Glomerular endothelial cell (primary cell): ENCODE measurements around the gene MKRN2. TPM values are rescaled to one million over a fixed set of nuclear protein-coding genes. Genes with fewer than 3 reads are reported as not detected.
"Not testable (repeated sequence)": the region's sequence is repeated elsewhere in the genome, so short reads cannot be mapped to it uniquely, and the experiment has no call there.

ENCODE experiments used
- DNase-seq: peaks from one replicate; pipeline ENCODE4 v3.0.0-alpha.2; 2011; ENCODE audit warnings: low read depth, low spot score; ENCODE audit errors: extremely low read depth
- total RNA-seq: library from RNA; depleted of rRNA; stranded (reverse); fragments of >200 nt; gene quantifications from 2 replicates; pipeline ENCODE4 v1.2.3, GENCODE V29; 2015

The MKRN2 gene
- total RNA-seq, 1 donor from 2014 or later, result 38.7 TPM

DNA sequence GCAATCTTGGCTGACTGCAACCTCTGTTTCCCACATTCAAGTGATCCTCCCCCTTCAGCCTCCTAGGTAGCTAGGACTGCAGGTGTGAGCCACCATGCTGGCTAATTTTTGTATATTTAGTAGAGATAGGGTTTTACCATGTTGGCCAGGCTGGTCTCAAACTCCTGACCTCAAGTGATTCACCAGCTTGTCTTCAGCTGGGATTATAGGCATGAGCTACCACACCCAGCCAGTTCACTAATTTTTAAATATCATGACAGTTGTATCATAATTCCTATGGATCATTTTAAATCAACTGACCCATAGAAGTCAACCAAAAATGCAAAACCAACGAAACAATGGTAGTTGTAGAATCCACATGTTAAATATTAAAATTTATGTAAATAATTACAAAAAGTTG, 71.9 kb downstream of the MKRN2 start:
- no peak for DNase-seq

DNA sequence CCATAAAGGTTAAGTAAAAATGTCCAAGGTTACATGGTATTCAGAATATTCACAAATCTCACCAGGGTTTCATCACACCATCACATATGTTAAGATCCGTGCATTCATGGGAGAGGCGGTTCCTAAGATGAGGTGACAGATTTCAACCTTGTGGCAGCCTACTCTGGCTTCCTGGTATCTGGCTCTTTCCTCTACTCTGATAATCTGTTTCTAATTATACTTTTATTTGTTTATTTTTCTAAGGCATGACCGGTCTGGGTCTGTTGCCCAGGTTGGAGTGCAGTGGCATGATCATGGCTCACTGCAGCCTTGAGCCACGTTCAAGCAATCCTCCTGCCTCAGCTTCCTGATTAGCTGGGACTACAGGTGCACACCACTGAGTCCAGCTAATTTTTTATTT, 72.7 kb downstream of the MKRN2 start:
- DNase-seq, result no peak

DNA sequence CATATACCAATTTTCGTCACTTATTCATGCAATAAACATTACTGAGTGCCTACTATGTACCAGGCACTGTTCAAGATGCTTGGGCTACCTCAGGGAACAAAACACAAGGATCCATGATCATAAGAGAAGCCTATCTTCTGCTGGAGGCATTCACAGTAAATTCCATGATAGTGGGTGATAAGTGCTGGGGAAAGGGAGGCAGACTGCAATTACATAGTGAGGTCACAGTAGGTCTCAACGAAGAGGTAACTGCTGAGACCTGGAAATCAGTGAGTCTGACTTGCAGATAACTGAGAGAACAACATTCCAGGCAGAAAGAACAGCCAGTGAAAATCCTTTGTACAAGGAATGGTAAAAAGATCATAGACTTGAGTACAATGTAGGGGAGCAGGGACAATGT, 73.4 kb downstream of the MKRN2 start:
- DNase-seq, result no peak

GRCh38 chr3:12630843-12631242, 74.0 kb downstream of the MKRN2 start:
- DNase-seq, result not testable (repeated sequence)

DNA sequence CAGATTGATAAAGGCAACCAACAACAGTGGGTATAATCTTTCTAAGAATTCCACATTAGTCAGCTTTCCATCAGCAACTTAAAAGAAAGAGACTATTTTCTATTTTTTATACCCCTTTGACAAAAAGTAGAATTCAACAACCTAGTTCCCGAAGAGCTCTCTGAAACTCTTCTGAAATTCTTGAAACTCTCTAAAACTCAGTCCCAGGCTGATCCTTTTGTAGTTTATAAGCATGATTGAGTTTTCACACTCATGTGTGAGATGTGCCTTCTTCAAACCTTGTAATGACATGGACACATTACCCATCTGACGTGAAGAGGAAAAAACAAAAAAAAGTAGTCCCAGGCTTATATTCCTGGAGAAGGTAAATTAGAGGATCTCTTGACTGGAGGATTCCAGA, 75.6 kb downstream of the MKRN2 start:
- DNase-seq, result no peak

DNA sequence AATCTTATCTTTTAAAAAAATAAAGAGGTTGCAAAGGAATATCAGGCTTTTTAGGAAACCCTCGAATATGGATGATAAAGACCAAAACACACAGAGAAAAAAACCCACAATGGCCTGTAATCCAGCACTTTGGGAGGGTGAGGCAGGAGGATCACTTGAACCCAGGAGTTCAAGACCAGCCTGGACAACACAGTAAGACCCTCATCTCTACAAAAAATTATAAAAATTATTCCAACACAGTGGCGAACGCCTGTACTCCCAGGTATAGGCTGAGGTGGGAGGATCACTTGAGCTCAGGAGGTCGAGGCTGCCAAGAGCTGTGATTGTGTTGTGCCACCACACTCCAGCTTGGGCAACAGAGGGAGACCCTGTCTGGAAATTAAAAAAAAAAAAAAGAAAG, 76.2 kb downstream of the MKRN2 start:
- DNase-seq, result no peak

Other genes with a start within 250 kb of the MKRN2 start
- gene TSEN2, start 72.6 kb upstream of the MKRN2 start, total RNA-seq, result 5.7 and 11.3 TPM in 2 replicates
- gene MKRN2OS, start 11.6 kb upstream of the MKRN2 start, total RNA-seq, result not detected in 2 replicates
- 55.7 and 72.3 TPM in 2 replicates for gene RAF1, start 107.0 kb downstream of the MKRN2 start, total RNA-seq
- not detected in 2 replicates for gene TMEM40, start 202.2 kb downstream of the MKRN2 start, total RNA-seq
- gene CAND2, start 239.6 kb downstream of the MKRN2 start, total RNA-seq, result 2.6 and 3.7 TPM in 2 replicates